IMR-90 (cell line): ENCODE results near the gene CDCP1. TPM values are rescaled to one million over a fixed set of nuclear protein-coding genes. Genes with fewer than 3 reads are reported as not detected.

Experiments used
- ATAC-seq: fragments of 200-7000 bp; cut with Tn5 transposase; 2 replicates; pipeline ENCODE4 v1.9.1; 2020; ENCODE audit warnings: low read depth, mild to moderate bottlenecking, moderate library complexity
- BruUV-seq: library from RNA; stranded (reverse); fragments of 400-500 nt; replicated peaks from 2 replicates; lab custom pipeline; 2021; lab: Mats Ljungman, UMichigan
- CTCF ChIA-PET: fragments of 300-600 bp; formaldehyde crosslinking; extraction: SDS; loops from one replicate; lab custom pipeline; 2021; ENCODE audit warnings: antibody characterized with exemption; lab: Yijun Ruan, JAX
- POLR2A ChIA-PET: fragments of 300-600 bp; sonication (Branson Sonifier 250); formaldehyde crosslinking; loops from one replicate; lab custom pipeline; 2022; ENCODE audit warnings: antibody characterized with exemption; ENCODE audit not compliant: unreplicated experiment; lab: Charles Lee
- DNase-seq: peaks from one replicate; pipeline ENCODE4 v3.0.0; 2013
- H2AFZ ChIP-seq: replicated peaks from 2 replicates; pipeline ENCODE3; 2013; ENCODE audit warnings: low read length, mild to moderate bottlenecking; ENCODE audit not compliant: poor library complexity
- H2AK5ac ChIP-seq: 2 replicates; pipeline ENCODE4 v1.6.1; 2013; ENCODE audit warnings: low read depth, low read length, inconsistent platforms
- H2AK9ac ChIP-seq: replicated peaks from 2 replicates; pipeline ENCODE3; 2013; ENCODE audit warnings: mild to moderate bottlenecking, low read depth, low read length, moderate library complexity; ENCODE audit not compliant: poor library complexity
- H2BK120ac ChIP-seq: 2 replicates; pipeline ENCODE4 v1.6.1; 2013; ENCODE audit warnings: low read depth, low read length, inconsistent platforms
- H2BK15ac ChIP-seq: 3 replicates; pipeline ENCODE4 v1.6.1; 2013; ENCODE audit warnings: low read depth, low read length, inconsistent platforms
- H2BK20ac ChIP-seq: 2 replicates; pipeline ENCODE4 v1.6.1; 2013; ENCODE audit warnings: low read depth, mild to moderate bottlenecking, inconsistent platforms, low read length, moderate library complexity
- H2BK5ac ChIP-seq: 2 replicates; pipeline ENCODE4 v1.6.1; 2013; ENCODE audit warnings: mild to moderate bottlenecking, low read depth, low read length, inconsistent platforms; ENCODE audit not compliant: poor library complexity, severe bottlenecking
- H3K14ac ChIP-seq: replicated peaks from 2 replicates; pipeline ENCODE4 v1.6.1; 2013; ENCODE audit warnings: low read depth, low read length, inconsistent platforms
- H3K18ac ChIP-seq: 2 replicates; pipeline ENCODE4 v1.6.1; 2013; ENCODE audit warnings: low read depth, low read length, control low read depth
- H3K23ac ChIP-seq: 2 replicates; pipeline ENCODE4 v1.6.1; 2013; ENCODE audit warnings: low read depth, low read length, inconsistent platforms
- H3K27ac ChIP-seq: 2 replicates; pipeline ENCODE4 v1.5.1; 2013; ENCODE audit warnings: mild to moderate bottlenecking, control low read depth, low read length; ENCODE audit not compliant: insufficient read depth
- H3K27me3 ChIP-seq: 2 replicates; pipeline ENCODE4 v1.6.1; 2013; ENCODE audit warnings: low read length; ENCODE audit not compliant: control insufficient read depth, insufficient read depth
- H3K36me3 ChIP-seq: 2 replicates; pipeline ENCODE4 v1.6.1; 2013; ENCODE audit warnings: low read length, mixed read lengths; ENCODE audit not compliant: control insufficient read depth, insufficient read depth
- H3K4ac ChIP-seq: 2 replicates; pipeline ENCODE4 v1.6.1; 2013; ENCODE audit warnings: low read depth, low read length, inconsistent platforms
- H3K4me1 ChIP-seq: 2 replicates; pipeline ENCODE4 v1.6.1; 2013; ENCODE audit warnings: low read length, mixed read lengths; ENCODE audit not compliant: control insufficient read depth, insufficient read depth
- H3K4me2 ChIP-seq: 2 replicates; pipeline ENCODE4 v1.6.1; 2013; ENCODE audit warnings: low read depth, mild to moderate bottlenecking, control low read depth, low read length, moderate library complexity
- H3K4me3 ChIP-seq: 2 replicates; pipeline ENCODE4 v1.5.1; 2013; ENCODE audit warnings: low read depth, mild to moderate bottlenecking, control low read depth, low read length, moderate library complexity; ENCODE audit not compliant: insufficient read depth
- H3K56ac ChIP-seq: 2 replicates; pipeline ENCODE4 v1.6.1; 2013; ENCODE audit warnings: low read length, inconsistent platforms; ENCODE audit not compliant: insufficient read depth; ENCODE audit errors: extremely low read depth
- H3K79me1 ChIP-seq, 2 experiments: 2 replicates each; pipeline ENCODE4 v1.6.1; 2013; ENCODE audit warnings: low read length in 2 of 2, inconsistent platforms in 1 of 2, low read depth in 1 of 2
- H3K9ac ChIP-seq: 2 replicates; pipeline ENCODE4 v1.6.1; 2013; ENCODE audit warnings: low read depth, low read length, control low read depth
- H3K9me1 ChIP-seq: 2 replicates; pipeline ENCODE4 v1.6.1; 2013; ENCODE audit warnings: low read length, inconsistent platforms; ENCODE audit not compliant: insufficient read depth
- H3K9me3 ChIP-seq: 2 replicates; pipeline ENCODE4 v1.6.1; 2013; ENCODE audit warnings: low read length; ENCODE audit not compliant: control insufficient read depth, insufficient read depth
- H4K20me1 ChIP-seq: 2 replicates; pipeline ENCODE4 v1.6.1; 2013; ENCODE audit warnings: low read length, inconsistent platforms; ENCODE audit not compliant: insufficient read depth
- H4K5ac ChIP-seq: 2 replicates; pipeline ENCODE4 v1.6.1; 2013; ENCODE audit warnings: mild to moderate bottlenecking, low read depth, low read length, control low read depth
- H4K8ac ChIP-seq, 2 experiments: 2 replicates each; pipeline ENCODE4 v1.6.1; 2013; ENCODE audit warnings: low read depth in 2 of 2, low read length in 2 of 2, control low read depth in 1 of 2, inconsistent platforms in 1 of 2
- H4K91ac ChIP-seq: 2 replicates; pipeline ENCODE4 v1.6.1; 2013; ENCODE audit warnings: low read depth, low read length, inconsistent platforms; ENCODE audit not compliant: insufficient read depth
- CEBPB ChIP-seq: IDR thresholded peaks from 2 replicates; pipeline ENCODE4 v1.6.1; 2012; ENCODE audit warnings: low read depth, low read length, improper control_type of control experiment
- CHD1 ChIP-seq: IDR thresholded peaks from 2 replicates; pipeline ENCODE4 v1.6.1; 2012; ENCODE audit warnings: low read depth, low read length, improper control_type of control experiment
- CTCF ChIP-seq: conservative IDR thresholded peaks from 2 replicates; pipeline ENCODE4 v1.5.1; 2012; ENCODE audit warnings: mild to moderate bottlenecking, low read depth, low read length, improper control_type of control experiment
- ELK1 ChIP-seq: fragments of 150-350 bp; IDR thresholded peaks from 2 replicates; pipeline ENCODE4 v1.6.1; 2016; ENCODE audit warnings: low read depth, mild to moderate bottlenecking, low read length, moderate library complexity, borderline replicate concordance
- FOS ChIP-seq: fragments of 150-350 bp; IDR thresholded peaks from 2 replicates; pipeline ENCODE4 v1.6.1; 2016; ENCODE audit warnings: low read depth, low read length
- MAFK ChIP-seq: IDR thresholded peaks from 2 replicates; pipeline ENCODE4 v1.6.1; 2012; ENCODE audit warnings: low read depth, low read length, improper control_type of control experiment
- MAZ ChIP-seq: IDR thresholded peaks from 2 replicates; pipeline ENCODE4 v1.6.1; 2012; ENCODE audit warnings: low read depth, mild to moderate bottlenecking, low read length, improper control_type of control experiment, moderate library complexity, borderline replicate concordance
- MXI1 ChIP-seq: IDR thresholded peaks from 2 replicates; pipeline ENCODE4 v1.6.1; 2012; ENCODE audit warnings: low read depth, mild to moderate bottlenecking, low read length, moderate library complexity, borderline replicate concordance
- NFE2L2 ChIP-seq: fragments of 150-350 bp; IDR thresholded peaks from 2 replicates; pipeline ENCODE4 v1.6.1; 2016; ENCODE audit warnings: low read depth, mild to moderate bottlenecking, low read length
- POLR2A ChIP-seq: IDR thresholded peaks from 2 replicates; pipeline ENCODE4 v1.6.1; 2012; ENCODE audit warnings: mild to moderate bottlenecking, low read depth, low read length
- RAD21 ChIP-seq: IDR thresholded peaks from 2 replicates; pipeline ENCODE4 v1.6.1; 2012; ENCODE audit warnings: low read length, improper control_type of control experiment
- RFX5 ChIP-seq: IDR thresholded peaks from 2 replicates; pipeline ENCODE4 v1.8.0; 2012; ENCODE audit warnings: low read depth, mild to moderate bottlenecking, low read length, moderate library complexity
- USF2 ChIP-seq: fragments of 150-350 bp; IDR thresholded peaks from 2 replicates; pipeline ENCODE4 v1.6.1; 2017; ENCODE audit warnings: mild to moderate bottlenecking, antibody characterized with exemption, low read length, low read depth
- WGBS, 2 experiments: methylation state at CpG; one replicate each; pipeline versions ENCODE4 v1.1.5 to v1.1.7; 2013; ENCODE audit warnings: missing lambda C conversion rate in 2 of 2; ENCODE audit not compliant: insufficient read length in 1 of 2; ENCODE audit errors: extremely low coverage in 2 of 2; 5-methylcytosine and 5-hydroxymethylcytosine counted together
- dilution Hi-C: fragments of 300-500 bp; cut with HindIII; formaldehyde crosslinking; loops from one replicate; pipeline ENCODE4 v1.14.3; 2018; ENCODE audit warnings: low sequenced_read_pairs; ENCODE audit not compliant: unreplicated experiment
- in situ Hi-C: fragments of 300-500 bp; cut with MboI; formaldehyde crosslinking; loops from 3 replicates; pipeline ENCODE4 v1.14.3; 2019; ENCODE audit warnings: low sequenced_read_pairs, inconsistent platforms, mixed read lengths
- intact Hi-C: fragments of 100-400 bp; cut with micrococcal nuclease; formaldehyde crosslinking; loops from 2 replicates; pipeline ENCODE4 v1.10.0; 2022
- polyA plus RNA-seq, 3 experiments: library from polyadenylated mRNA; depleted of rRNA; stranded (reverse); fragments of >200 nt; gene quantifications; 2 replicates each; pipeline ENCODE4 v1.2.3, GENCODE V29; 2012; ENCODE audit warnings: low replicate concordance in 1 of 3
- total RNA-seq: library from RNA; depleted of rRNA; stranded (reverse); fragments of >200 nt; gene quantifications from 2 replicates; pipeline ENCODE4 v1.2.3, GENCODE V29; 2012

Gene CDCP1
- total and polyA plus RNA-seq, 2 of the 4 experiments (the other 2 are of a cell fraction) = 2.5 to 3.8 TPM

- Histone ChIP-seq H2AK9ac (peak overlapping the region; percentile 95), H3K27ac (peak overlapping the region; percentile 95), H4K5ac (peak overlapping the region; percentile 92), H4K8ac (peak overlapping the region; percentile 67 to 95), H3K4ac (peak overlapping the region; percentile 93), H3K14ac (peak overlapping the region; percentile 92), H3K9me1 (peaks cover 17% of the 10 kb centered on the region), H3K23ac (peak overlapping the region; percentile 84), H3K9ac (peak overlapping the region; percentile 15; the same call in 1 of the 2 replicates), H2BK5ac (peak overlapping the region; percentile 100), H3K4me3 (no peak overlapping the region), H4K91ac (peak overlapping the region; percentile 94), H2BK120ac (peak overlapping the region; percentile 97), H4K20me1 (no peaks in the 10 kb centered on the region), H3K18ac (peak overlapping the region; percentile 94), H2AFZ (no peak overlapping the region), H3K56ac (peak overlapping the region; percentile 92), H3K27me3 (no peaks in the 10 kb centered on the region), H3K36me3 (no peaks in the 10 kb centered on the region), H2BK20ac (peak overlapping the region; percentile 100), H3K79me1 (peaks cover 20 to 33% of the 10 kb centered on the region in 2 experiments), H3K9me3 (no peaks in the 10 kb centered on the region), H3K4me2 (no peak overlapping the region), H2BK15ac (peak overlapping the region; percentile 86), H3K4me1 (peaks cover 37% of the 10 kb centered on the region), H2AK5ac (peak overlapping the region; percentile 95)
- in situ Hi-C loops (loop anchor here (5.0 kb wide), 1 partner anchor 68 kb away; no protein-coding TSS in a partner anchor), intact Hi-C loops (loop anchor here (5.0 kb wide), 3 partner anchors 68 to 97 kb away; no protein-coding TSS in a partner anchor), dilution Hi-C loops (no loop called here)
- no TSS peak for BruUV-seq
- ATAC-seq (no peak), DNase-seq (no peak)
- CTCF ChIA-PET = interaction anchor here (0.8 kb wide), 1 partner anchor 84 kb away, joined by 3 read pairs; no protein-coding TSS in a partner anchor
- POLR2A ChIA-PET = no interaction called here
- WGBS, 2 experiments = 100% methylated on average over 1 of the region's 2 CpGs; no CpG with 5 or more reads in 1 of the 2 experiments
- no peak for TF ChIP-seq USF2
- TF ChIP-seq MAFK = no peak
- TF ChIP-seq FOS = no peak
- TF ChIP-seq NFE2L2 = no peak
- TF ChIP-seq RAD21 = no peak
- no peak for TF ChIP-seq POLR2A
- no peak for TF ChIP-seq MAZ
- no peak for TF ChIP-seq MXI1
- TF ChIP-seq CHD1 = no peak
- no peak for TF ChIP-seq CEBPB
- no peak for TF ChIP-seq ELK1
- TF ChIP-seq CTCF = no peak
- no peak for TF ChIP-seq RFX5
These were observed 21.2 kb downstream of the CDCP1 start for GRCh38 chr3:45124956-45125355.
